HG02798 (cell line): ENCODE measurements around the gene CAV2.

ENCODE experiments used
- ATAC-seq: cut with Tn5 transposase; IDR thresholded peaks from one replicate; pipeline ENCODE4 v1.9.1; 2021; ENCODE audit warnings: mild to moderate bottlenecking; ENCODE audit not compliant: unreplicated experiment, poor library complexity

The CAV2 gene

GRCh38 chr7:116493449-116493848 lies 6.1 kb upstream of the CAV2 start:
- no peak for ATAC-seq

GRCh38 chr7:116494472-116494871 lies 5.1 kb upstream of the CAV2 start:
- ATAC-seq, result no peak

- ATAC-seq, result no peak
Observed at GRCh38 chr7:116495736-116496135, 3.8 kb upstream of the CAV2 start.

DNA sequence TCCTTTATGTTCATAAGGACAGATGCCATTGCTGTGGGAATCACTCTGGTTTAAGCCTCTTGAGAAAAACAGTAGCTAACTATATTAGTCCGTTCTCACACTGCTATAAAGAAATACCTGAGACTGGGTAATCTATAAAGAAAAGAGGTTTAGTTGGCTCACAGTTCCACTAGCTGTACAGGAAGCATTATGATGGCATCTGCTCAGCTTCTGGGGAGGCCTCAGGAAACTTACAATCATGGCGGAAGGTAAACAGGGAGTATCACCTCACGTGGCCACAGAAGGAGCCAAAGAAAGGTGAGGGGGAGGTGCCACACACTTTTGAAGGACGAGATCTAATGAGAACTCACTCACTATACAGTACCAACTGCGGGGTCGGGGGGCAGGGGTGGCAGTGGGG lies 2.9 kb upstream of the CAV2 start:
- no peak for ATAC-seq

DNA sequence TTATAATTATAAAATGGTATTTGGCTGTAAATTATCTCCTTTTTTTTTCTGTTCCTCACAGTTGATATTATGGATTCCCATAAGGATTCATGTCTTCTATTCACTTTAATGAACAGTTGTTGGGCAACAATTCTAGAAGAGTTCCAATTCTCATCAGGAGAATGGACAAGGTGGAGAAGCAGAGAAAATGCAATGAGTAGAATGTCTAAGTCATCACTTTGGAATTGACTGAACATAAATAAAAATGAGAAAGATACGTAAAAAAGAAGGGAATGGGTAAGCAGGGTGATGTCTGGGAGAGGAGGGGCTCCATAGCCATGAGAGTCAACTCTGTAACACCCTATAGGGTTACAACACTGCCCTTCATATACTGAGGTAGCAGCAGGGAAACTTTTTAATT lies 1.8 kb upstream of the CAV2 start:
- ATAC-seq, result no peak

DNA sequence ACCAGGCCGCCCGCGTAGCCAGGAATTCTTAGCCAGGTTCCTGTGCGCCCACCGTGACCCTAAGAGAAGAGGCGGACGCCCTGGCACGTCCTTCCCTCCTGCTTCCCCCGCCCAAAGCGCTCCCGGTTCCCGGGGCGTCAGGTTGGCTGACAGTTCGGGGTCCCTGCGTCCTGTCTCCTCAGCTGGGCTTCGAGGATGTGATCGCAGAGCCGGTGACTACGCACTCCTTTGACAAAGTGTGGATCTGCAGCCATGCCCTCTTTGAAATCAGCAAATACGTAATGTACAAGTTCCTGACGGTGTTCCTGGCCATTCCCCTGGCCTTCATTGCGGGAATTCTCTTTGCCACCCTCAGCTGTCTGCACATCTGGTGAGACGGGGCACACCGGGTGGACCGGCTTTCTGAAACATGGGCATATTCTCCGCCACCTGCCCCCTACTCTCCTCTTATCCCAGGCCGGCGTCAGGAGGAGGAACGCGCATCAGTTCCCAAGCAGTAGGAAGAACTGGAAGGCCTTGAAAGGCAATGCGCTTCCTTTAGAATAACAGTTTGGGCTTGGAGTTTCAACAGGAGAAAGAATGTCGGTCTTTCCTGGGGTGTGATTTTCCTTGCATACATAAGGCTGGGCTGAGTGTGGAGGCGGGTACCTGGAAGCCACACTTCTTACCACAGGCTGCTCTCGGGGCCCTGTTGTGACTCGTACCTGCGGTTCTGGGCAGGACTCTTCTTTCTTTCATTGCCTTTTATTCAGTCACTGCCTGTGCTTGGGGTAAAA lies 728 bp downstream of the CAV2 start:
- ATAC-seq, result peak; percentile 77

- no peak for ATAC-seq
Observed at GRCh38 chr7:116501425-116502167, 2.1 kb downstream of the CAV2 start.

- ATAC-seq, result no peak
Observed at GRCh38 chr7:116502201-116503096, 2.9 kb downstream of the CAV2 start.

DNA sequence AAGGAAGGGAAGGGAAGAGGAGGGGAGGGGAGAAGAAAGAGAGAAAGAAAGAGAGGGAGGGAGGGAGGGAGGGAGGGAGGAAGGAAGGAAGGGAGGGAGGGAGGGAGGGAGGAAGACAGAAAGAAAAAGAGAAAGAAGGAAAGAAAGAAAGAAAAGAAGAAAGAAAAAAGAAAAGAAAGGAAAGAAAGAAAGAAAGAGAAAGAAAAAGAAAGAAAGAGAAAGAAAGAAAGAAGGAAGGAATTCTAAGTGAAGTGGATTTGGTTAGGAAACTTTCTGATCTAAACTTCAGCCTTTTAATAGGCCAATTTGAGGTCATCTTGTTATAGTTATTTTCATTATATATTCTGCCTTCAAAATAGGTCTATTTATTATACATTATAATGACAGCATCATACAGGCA lies 4.3 kb downstream of the CAV2 start:
- no peak for ATAC-seq

DNA sequence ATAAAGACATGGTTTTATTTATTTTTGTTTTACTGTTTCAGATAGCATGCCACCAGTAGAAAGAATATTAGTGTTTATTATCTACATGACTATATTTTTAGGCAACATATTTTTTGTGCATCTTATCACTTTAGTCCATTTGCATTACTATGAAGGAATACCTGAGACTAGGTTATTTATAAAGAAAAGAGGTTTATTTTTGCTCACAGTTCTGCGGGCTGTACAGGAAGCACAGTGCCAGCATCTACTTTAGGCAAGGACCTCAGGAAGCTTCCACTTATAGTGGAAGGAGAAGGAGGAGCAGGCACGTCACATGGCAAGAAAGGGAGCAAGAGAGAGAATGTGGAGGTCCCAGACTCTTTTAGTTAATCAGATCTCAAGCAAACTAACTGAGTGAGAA lies 5.7 kb downstream of the CAV2 start:
- no peak for ATAC-seq

DNA sequence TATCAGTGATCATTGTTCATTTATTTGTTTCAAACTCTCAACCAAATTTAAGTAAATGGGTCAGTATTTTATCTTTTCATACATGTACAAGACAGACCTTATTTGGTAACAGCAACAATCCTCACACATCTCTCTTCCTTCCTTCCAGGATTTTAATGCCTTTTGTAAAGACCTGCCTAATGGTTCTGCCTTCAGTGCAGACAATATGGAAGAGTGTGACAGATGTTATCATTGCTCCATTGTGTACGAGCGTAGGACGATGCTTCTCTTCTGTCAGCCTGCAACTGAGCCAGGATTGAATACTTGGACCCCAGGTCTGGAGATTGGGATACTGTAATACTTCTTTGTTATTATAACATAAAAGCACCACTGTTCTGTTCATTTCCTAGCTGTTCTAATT lies 6.3 kb downstream of the CAV2 start:
- ATAC-seq, result no peak

- ATAC-seq, result no peak
Observed at GRCh38 chr7:116509982-116510579, 10.5 kb downstream of the CAV2 start.

GRCh38 chr7:116510795-116511194 lies 11.3 kb downstream of the CAV2 start:
- no peak for ATAC-seq

- peak; percentile 100 for ATAC-seq
Observed at GRCh38 chr7:116511552-116512519, 12.3 kb downstream of the CAV2 start.

GRCh38 chr7:116512520-116513188 lies 13.1 kb downstream of the CAV2 start:
- ATAC-seq, result no peak

DNA sequence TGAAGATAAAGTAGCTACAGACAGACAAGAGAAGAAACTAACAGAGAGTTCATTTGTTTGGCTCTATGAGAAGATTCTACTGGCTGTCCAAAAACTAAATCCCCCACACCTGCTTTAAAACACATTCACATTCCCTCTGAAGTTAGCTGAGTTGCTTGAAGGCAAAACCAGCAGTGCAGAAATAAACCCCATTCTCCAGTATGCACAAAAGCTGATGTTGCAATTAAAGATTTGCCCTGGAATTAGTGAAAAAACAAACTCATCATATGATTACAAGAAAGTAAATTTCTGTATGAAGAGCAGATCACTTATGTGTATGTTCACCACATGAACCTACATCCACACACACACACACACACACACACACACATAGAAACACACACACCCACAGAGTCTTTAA lies 16.0 kb downstream of the CAV2 start:
- ATAC-seq, result no peak

DNA sequence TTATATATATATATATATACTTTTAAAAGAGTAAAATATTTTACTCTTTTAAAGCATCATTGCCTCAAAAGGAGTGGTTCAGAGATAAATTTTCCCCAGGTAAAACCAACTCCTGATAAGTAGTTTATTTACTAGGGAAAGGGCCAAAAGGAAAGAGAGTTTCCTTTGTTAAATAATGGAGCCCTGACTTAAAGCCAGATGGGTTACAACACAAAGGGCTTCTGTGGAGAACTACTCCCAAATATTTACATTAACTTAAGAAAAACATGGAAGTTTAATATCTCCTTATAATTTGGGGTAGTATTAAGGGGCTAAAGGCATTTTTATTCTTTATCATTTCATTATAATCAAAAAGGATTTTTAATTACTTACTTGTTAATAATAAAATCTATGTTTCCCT lies 16.8 kb downstream of the CAV2 start:
- ATAC-seq, result no peak

DNA sequence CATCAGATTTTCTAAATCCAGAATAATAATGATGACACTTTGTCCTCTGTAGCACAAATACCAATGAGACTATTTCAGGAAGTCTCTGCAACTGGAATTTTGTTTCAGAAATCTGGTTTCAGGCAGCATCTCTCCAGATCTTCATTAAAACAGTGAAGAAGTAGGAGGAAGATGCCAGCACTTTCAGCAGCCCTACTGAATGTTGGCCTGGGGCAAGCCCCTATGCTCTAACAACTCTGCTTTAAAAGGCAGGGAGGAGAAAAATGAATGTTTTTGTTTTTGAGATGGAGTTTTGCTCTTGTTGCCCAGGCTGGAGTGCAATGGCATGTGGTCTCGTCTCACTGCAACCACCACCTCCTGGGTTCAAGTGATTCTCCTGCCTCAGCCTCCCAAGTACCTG lies 18.1 kb downstream of the CAV2 start:
- no peak for ATAC-seq

GRCh38 chr7:116518961-116519360 lies 19.4 kb downstream of the CAV2 start:
- peak; percentile 60 for ATAC-seq
